Body of pancreas (tissue), 4 donors: ENCODE measurements around the gene MFSD1.

Experiments used
- POLR2A ChIP-seq, 3 donors: fragments of 450-650 bp; IDR thresholded peaks; one replicate each; pipeline ENCODE4 v1.6.1; 2016; ENCODE audit warnings: antibody characterized with exemption in 3 of 3, mild to moderate bottlenecking in 2 of 3
- TF ChIP-seq, protein P1 (sequence below), 7 experiments: fragments of 450-650 bp in 4 of 7; fragments of 200-600 bp in 3 of 7; sonication (generic) in 3 of 7; IDR thresholded peaks; one replicate each; pipeline ENCODE4 v1.5.1; 2016 to 2019; ENCODE audit warnings: antibody characterized with exemption in 7 of 7

GRCh38 chr3:158827773-158828172 is 25.9 kb downstream of the MFSD1 start:
- no peak for TF ChIP-seq POLR2A (IDR thresholded peaks at IDR 0.05)
- TF ChIP-seq, protein P1, sequence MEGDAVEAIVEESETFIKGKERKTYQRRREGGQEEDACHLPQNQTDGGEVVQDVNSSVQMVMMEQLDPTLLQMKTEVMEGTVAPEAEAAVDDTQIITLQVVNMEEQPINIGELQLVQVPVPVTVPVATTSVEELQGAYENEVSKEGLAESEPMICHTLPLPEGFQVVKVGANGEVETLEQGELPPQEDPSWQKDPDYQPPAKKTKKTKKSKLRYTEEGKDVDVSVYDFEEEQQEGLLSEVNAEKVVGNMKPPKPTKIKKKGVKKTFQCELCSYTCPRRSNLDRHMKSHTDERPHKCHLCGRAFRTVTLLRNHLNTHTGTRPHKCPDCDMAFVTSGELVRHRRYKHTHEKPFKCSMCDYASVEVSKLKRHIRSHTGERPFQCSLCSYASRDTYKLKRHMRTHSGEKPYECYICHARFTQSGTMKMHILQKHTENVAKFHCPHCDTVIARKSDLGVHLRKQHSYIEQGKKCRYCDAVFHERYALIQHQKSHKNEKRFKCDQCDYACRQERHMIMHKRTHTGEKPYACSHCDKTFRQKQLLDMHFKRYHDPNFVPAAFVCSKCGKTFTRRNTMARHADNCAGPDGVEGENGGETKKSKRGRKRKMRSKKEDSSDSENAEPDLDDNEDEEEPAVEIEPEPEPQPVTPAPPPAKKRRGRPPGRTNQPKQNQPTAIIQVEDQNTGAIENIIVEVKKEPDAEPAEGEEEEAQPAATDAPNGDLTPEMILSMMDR (IDR thresholded peaks at IDR 0.05) = no peak
